ENCODE measurements around the gene CNDP2.
"Not testable (repeated sequence)": the region's sequence is repeated elsewhere in the genome, so short reads cannot be mapped to it uniquely, and the experiment has no call there.

CNDP2 gene

DNA sequence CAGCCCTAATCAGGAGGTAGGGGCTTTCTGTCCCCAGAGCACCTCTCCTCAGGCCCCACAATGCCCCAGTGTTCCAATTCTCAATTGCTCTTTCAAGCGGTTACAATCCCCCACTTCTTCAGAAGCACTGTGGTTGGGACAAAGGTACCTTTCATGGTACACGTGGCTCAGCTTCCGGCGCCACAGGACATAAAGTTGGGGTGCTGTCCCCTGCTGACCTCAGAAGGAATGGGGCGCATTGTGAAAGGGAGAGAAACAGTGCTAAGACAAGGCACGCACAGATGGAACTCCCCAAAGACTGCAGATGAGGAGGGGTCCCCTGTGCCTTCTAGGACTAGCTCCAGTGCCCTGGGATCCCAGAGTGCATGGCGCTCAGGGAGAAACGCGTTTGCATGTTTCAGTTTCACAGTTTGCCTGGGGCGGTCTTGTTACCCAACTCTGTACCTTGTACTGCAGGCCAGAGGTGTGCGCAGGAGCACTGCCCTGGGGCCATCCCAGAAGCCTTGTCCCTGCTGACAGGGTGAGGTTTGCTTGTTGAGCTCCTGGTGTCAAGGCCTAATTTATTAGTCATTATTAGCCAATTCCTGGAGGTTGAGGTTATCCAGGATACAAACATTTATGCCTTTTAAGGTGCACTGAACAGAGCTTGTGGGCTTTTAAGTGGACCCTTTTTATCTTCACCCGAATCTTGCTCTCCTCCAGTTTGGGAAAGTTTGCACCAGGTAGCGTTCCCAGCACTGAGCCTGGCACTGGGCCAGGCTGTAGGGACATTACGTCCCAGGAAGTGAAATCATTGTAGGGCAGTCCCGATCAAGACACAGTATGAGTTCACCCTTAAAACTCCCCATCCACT is 45.8 kb downstream of the CNDP2 start:
- DNase-seq: no peak

- DNase-seq: no peak
Observed at GRCh38 chr18:74544898-74545297, 48.7 kb downstream of the CNDP2 start.

DNA sequence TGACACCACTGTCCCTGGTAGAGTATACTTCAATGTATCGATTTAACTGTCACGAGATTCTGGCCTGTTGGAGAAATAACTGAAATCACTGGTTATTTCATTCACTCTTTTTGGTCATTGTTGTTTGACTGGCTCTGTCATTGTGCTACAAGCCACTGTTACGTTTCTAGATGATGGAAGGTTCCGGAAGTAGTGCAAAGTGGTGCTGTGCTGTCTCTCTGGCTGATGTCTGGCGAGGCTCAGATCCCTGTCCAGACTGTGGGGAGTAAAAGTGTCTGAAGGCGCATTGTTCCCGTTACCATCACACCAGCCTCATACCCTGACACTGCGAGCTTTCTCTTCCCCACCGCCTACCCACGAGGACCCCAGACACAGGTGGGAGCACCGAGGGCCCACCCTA is 49.8 kb downstream of the CNDP2 start:
- DNase-seq: no peak

DNA sequence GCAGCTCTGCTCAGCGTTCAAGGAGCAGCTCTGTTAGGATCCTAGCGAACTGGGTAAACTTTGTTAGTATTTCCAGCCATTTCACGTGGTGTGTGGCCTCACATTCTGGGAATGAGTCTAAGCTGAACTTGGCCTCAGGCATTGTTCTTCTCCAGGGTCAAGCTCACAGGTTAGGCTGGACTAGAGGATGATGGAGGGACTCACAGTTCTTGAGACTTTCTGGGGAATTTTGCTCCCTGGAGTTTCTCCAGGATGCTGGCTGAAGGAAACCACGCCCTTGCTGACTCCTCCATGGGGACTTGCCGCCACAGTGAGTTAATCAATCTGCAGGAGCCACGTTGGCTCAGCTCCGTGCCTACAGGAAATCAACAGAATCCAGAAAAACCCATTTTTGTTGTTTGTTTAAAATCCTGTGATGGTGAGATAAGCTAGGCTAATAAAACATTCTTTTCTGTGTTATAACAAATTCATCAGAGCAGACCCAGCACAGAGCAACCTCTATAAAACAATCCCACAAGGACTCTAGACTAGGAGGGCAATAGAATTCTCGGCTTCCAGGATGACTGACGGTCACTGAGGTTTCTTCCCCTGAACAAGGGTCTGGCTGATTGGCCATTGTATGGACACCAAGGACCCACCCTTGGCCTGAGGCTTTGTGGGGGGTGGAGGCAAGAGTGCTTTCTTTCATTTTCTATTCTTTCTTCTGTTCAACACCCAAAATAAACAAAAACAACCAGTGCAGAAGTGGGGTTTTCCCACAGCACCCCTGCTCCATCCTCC is 50.8 kb downstream of the CNDP2 start:
- no peak for DNase-seq

DNA sequence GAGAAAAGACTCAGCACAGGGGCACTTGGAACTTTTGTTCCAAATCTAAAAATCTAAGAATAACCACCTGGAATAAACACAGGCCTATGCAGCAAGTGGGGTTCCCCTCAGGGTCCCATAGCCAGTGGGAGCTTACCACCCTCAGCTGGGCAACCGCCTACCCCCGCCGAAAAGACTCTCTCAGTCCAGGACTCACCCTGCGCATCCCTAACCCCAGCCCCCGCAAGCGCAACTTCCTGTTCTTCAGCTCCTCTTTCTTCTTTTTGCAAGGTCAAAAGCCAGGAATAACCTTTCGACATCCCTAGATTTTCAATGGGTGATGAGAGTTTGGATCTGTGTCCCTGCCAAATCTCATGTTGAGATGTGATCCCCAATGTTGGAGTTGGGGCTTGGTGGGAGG is 51.7 kb downstream of the CNDP2 start:
- no peak for DNase-seq

DNA sequence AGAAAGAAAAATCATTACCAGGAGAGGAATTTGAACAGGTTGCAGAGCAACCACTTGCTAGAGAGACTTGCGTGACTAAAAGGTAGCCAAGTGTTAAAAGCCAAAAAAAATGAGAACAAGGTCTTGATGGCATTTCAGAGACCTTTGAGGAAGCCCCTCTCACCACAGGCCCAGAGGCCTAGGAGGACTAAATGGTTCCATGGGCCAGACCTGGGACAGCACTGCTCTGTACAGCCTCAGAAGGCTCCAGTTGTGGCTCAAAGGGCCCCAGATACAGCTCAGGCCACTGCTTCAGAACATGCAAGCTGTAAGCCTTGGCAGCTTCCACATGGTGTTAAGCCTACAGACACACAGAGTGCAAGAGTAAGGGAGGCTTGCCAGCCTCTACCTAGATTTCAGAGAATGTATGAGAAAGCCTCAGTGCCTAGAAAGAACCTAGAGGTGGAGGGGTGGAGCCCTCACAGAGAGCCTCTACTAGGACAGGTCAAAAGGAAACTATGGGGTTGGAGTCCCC is 53.5 kb downstream of the CNDP2 start:
- DNase-seq: no peak

- no peak for DNase-seq
Observed at GRCh38 chr18:74550886-74551285, 54.7 kb downstream of the CNDP2 start.

DNA sequence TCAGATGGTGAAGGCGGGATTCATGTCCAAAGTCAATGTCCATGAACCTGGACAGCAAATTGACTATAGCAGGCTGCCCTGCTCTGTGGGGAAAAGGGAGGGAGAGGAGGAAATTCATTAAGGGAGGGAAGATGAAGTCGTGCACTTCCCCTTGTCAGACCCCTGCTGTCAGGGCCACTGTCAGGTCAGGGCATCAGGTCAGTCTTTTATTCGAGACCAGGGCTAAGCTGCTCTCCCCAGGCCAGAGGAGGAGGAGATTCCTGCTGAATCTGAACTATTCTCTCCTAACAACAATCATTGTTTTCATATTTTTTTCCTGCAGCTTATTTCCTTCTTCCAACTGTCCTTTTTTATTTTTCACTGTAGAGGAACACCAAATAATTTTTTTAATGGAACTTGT is 55.3 kb downstream of the CNDP2 start:
- no peak for DNase-seq

DNA sequence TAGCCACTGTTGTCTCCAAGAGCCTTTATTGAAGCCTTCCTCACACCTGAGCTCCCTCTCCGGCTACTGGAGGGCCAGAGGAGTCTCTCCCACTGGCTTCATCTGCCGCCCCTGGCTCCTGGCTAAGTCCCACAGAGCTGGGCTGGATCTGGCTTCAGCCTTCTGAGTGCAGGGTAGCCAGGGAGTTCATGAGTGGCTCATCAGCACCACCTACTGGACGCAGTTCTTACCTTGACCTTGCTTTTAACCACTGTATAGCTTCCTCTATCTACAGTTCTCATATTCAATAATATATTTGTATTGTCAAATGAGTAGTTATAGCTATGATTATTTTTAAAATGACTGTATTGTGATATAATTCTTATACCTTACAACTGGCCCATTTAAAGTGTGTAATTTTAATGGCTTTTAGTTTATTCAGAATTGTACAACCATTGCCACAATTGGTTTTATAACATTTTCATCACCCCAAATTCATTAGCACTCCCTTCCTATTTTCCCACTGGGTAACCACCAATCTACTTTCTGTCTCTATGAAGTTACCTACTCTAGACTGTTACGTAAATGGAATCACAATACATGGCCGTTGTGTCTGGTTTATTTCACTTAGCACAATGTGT is 55.9 kb downstream of the CNDP2 start:
- peak; percentile 74 to 78 for DNase-seq

DNA sequence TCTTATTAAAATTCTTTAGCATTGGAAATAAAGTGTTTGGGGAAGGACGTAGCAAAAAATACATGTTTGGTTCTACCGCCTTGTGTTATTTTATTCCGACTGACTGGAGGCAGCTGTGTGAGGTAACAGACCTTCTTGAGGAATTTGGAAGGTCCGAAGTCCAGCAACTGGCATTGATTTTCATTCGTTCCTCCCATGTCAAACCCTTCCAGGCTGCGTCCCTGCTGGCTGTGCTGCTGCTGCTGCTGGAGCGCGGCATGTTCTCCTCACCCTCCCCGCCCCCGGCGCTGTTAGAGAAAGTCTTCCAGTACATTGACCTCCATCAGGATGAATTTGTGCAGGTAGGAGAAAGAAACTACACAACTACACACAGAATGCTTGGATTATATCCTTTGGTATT is 60.0 kb downstream of the CNDP2 start:
- no peak for DNase-seq

GRCh38 chr18:74558096-74558495 is 61.9 kb downstream of the CNDP2 start:
- no peak for DNase-seq

GRCh38 chr18:74562131-74562730 is 66.1 kb downstream of the CNDP2 start:
- DNase-seq: no peak

DNA sequence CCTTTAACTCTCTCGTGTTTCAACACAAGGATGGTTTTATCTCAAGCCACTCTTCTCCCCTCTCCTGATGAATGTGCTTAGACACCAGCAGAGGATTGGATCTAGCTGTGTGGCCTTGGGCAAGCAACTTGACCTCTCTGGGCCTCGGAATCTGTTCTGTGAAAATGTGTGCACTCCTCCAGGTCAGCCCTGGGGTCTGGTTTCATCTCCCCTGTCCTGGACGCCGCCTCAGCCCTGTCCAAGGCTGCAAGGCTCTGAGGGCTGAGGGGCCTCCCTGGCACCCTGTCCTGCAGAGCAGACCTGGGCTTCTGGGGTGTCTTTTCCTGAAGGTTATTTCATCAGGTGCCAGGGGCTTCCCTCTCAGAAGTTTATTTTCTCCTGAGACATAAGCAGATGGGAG is 66.6 kb downstream of the CNDP2 start:
- no peak for DNase-seq

- DNase-seq: no peak
Observed at GRCh38 chr18:74563999-74564398, 67.8 kb downstream of the CNDP2 start.

DNA sequence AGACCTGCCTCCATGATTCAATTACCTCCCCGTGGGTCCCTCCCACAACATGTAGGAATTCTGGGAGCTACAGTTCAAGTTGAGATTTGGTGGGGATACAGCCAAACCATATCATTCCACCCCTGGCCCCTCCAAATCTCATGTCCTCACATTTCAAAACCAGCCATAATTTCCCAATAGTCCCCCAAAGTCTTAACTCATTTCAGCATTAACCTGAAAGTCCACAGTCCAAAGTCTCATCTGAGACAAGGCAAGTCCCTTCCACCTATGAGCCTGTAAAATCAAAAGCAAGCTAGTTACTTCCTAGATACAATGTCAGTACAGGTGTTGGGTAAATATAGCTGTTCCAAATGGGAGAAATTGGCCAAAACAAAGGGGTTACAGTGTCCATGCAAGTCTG is 69.0 kb downstream of the CNDP2 start:
- not testable (repeated sequence) for DNase-seq

DNA sequence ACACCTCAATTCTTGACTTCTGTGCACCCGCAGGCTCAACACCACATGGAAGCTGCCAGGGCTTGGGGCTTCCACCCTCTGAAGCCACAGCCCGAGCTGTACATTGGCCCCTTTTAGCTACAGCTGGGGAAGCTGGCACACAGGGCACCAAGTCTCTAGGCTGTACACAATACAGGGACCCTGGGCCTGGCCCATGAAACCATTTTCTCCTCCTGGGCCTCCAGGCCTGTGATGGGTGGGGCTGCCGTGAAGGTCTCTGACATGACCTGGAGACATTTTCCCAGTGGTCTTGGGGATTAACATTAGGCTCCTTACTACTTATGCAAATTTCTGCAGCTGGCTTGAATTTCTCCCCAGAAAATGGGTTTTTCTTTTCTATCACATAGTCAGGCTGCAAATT is 69.8 kb downstream of the CNDP2 start:
- DNase-seq: not testable (repeated sequence)

DNA sequence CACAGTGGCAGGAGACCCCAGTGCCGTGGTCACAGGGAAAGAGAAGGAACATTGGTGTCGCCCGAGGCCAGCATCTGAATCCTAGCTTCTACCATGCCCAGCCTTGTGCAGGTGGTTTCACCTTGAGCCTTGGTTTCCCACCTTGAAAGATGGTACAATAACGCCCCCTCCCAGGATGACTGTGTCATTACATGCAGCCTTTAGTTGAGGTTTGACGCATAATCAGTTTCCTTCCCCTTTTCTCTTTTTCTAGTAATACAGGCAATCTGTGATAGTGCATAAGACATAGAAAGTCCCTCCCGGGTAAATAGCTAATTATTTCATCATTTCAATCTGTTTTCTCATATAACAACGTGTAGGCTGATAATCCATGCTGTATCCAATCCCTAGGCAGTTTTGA is 71.7 kb downstream of the CNDP2 start:
- peak in 1 of 2 donors; percentile 1 for DNase-seq

- DNase-seq: no peak
Observed at GRCh38 chr18:74569401-74569800, 73.2 kb downstream of the CNDP2 start.

- no peak for DNase-seq
Observed at GRCh38 chr18:74570266-74570665, 74.1 kb downstream of the CNDP2 start.

- DNase-seq: no peak
Observed at GRCh38 chr18:74571895-74572680, 75.9 kb downstream of the CNDP2 start.

- no peak for DNase-seq
Observed at GRCh38 chr18:74573053-74573452, 76.9 kb downstream of the CNDP2 start.

Measured in CD4-positive, alpha-beta T cell treated with Interleukin-4 for 1 hour (primary cell).